HEK293 (cell line): ENCODE results near the gene RCN2.
A peak's percentile ranks its signal among the peaks of the same experiment; 100 is the strongest.
"Not testable (repeated sequence)": the region's sequence is repeated elsewhere in the genome, so short reads cannot be mapped to it uniquely, and the experiment has no call there.

Experiments used
- CTCF ChIA-PET: fragments of 350-600 bp; formaldehyde crosslinking; extraction: SDS; loops from one replicate; lab custom pipeline; 2021; ENCODE audit warnings: antibody characterized with exemption; lab: Yijun Ruan, JAX
- POLR2A ChIA-PET: fragments of 300-600 bp; formaldehyde crosslinking; extraction: SDS; loops from one replicate; lab custom pipeline; 2020; ENCODE audit warnings: antibody characterized with exemption, inconsistent platforms; lab: Yijun Ruan, JAX
- H3K27ac ChIP-seq: fragments of 200-500 bp; sonication (Bioruptor generic); 2 replicates; pipeline ENCODE4 v1.5.1; 2014; ENCODE audit warnings: low read depth, low read length, control low read depth, inconsistent platforms; ENCODE audit errors: extremely low read depth
- H3K36me3 ChIP-seq, 2 experiments: fragments of 200-500 bp in 1 of 2; sonication (Bioruptor generic) in 1 of 2; 1 replicate in 1 of 2; 2 replicates in 1 of 2; pipeline ENCODE4 v1.5.1; 2014 to 2017; ENCODE audit warnings: inconsistent platforms in 2 of 2, low read length in 2 of 2; ENCODE audit not compliant: control insufficient read depth in 2 of 2, insufficient read depth in 1 of 2
- H3K4me1 ChIP-seq: fragments of 200-500 bp; sonication (Bioruptor generic); 2 replicates; pipeline ENCODE4 v1.5.1; 2014; ENCODE audit warnings: mild to moderate bottlenecking, low read length, inconsistent platforms; ENCODE audit not compliant: control insufficient read depth, insufficient read depth
- H3K4me3 ChIP-seq: 2 replicates; pipeline ENCODE4 v1.5.1; 2011; ENCODE audit warnings: low read depth, mild to moderate bottlenecking, control low read depth, low read length, moderate library complexity
- H3K9me3 ChIP-seq: fragments of 200-500 bp; sonication (Bioruptor generic); 2 replicates; pipeline ENCODE4 v1.5.1; 2014; ENCODE audit warnings: low read depth, low read length, inconsistent platforms; ENCODE audit not compliant: control insufficient read depth, insufficient read depth
- BCL11B ChIP-seq: fragments of 450-650 bp; formaldehyde crosslinking; IDR thresholded peaks from 2 replicates; pipeline ENCODE4 v1.5.1; 2016; ENCODE audit warnings: low read depth, missing biosample characterization, missing genetic modification characterization
- KLF7 ChIP-seq: fragments of 450-650 bp; formaldehyde crosslinking; IDR thresholded peaks from 2 replicates; pipeline ENCODE4 v1.5.1; 2016; ENCODE audit warnings: missing biosample characterization, missing genetic modification characterization, borderline replicate concordance
- SCRT1 ChIP-seq: fragments of 450-650 bp; formaldehyde crosslinking; IDR thresholded peaks from 2 replicates; pipeline ENCODE4 v1.5.1; 2016; ENCODE audit warnings: missing biosample characterization, missing genetic modification characterization, borderline replicate concordance
- SCRT2 ChIP-seq: fragments of 450-650 bp; formaldehyde crosslinking; IDR thresholded peaks from 2 replicates; pipeline ENCODE4 v1.5.1; 2016; ENCODE audit warnings: missing biosample characterization, missing genetic modification characterization
- ZNF121 ChIP-seq: fragments of 450-650 bp; formaldehyde crosslinking; IDR thresholded peaks from 2 replicates; pipeline ENCODE4 v1.5.1; 2016; ENCODE audit warnings: missing biosample characterization, missing genetic modification characterization
- ZNF146 ChIP-seq: fragments of 450-650 bp; formaldehyde crosslinking; IDR thresholded peaks from 2 replicates; pipeline ENCODE4 v1.5.1; 2016; ENCODE audit warnings: missing biosample characterization, missing genetic modification characterization
- ZNF19 ChIP-seq: fragments of 450-650 bp; formaldehyde crosslinking; IDR thresholded peaks from 2 replicates; pipeline ENCODE4; 2016; ENCODE audit warnings: missing biosample characterization, missing genetic modification characterization, low read depth
- ZNF248 ChIP-seq: fragments of 450-650 bp; formaldehyde crosslinking; IDR thresholded peaks from 2 replicates; pipeline ENCODE4 v1.5.1; 2017; ENCODE audit warnings: missing biosample characterization, missing genetic modification characterization
- ZNF311 ChIP-seq: fragments of 450-650 bp; formaldehyde crosslinking; IDR thresholded peaks from 2 replicates; pipeline ENCODE4 v1.5.1; 2017; ENCODE audit warnings: missing biosample characterization, missing genetic modification characterization, borderline replicate concordance
- ZNF658 ChIP-seq: fragments of 450-650 bp; formaldehyde crosslinking; IDR thresholded peaks from 2 replicates; pipeline ENCODE4; 2016; ENCODE audit warnings: missing biosample characterization, missing genetic modification characterization
- TF ChIP-seq, protein P1 (sequence below): fragments of 450-650 bp; formaldehyde crosslinking; IDR thresholded peaks from 2 replicates; pipeline ENCODE4; 2016; ENCODE audit warnings: missing biosample characterization, missing genetic modification characterization
- TF ChIP-seq, protein P2 (sequence below): fragments of 450-650 bp; formaldehyde crosslinking; IDR thresholded peaks from 2 replicates; pipeline ENCODE4 v1.5.1; 2016; ENCODE audit warnings: missing biosample characterization, missing genetic modification characterization
- TF ChIP-seq, protein P3 (sequence below): fragments of 450-650 bp; formaldehyde crosslinking; IDR thresholded peaks from 2 replicates; pipeline ENCODE4 v1.5.1; 2016; ENCODE audit warnings: missing biosample characterization, missing genetic modification characterization

Gene RCN2

DNA sequence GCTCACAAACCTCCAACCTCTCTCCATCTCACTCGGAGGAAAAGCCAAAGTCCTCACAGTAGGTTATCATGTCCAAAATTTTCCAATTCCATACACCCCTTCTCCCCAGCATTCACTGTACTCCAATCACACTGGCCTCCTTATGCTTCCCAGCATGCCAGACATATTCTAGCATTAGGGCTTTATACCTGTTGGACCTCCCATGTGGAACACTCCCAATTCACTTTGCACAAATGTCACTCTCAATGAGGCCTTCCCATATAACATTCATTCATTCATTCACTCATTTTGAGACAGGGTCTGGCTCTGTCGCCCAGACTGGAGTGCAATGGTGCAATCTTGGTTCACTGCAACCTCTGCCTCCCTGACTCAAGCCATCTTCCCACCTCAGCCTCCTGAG, 46.3 kb upstream of the RCN2 start:
- CTCF ChIA-PET = interaction anchor here (0.7 kb wide), 1 partner anchor 563 kb away, joined by 4 read pairs; no protein-coding TSS in a partner anchor
- POLR2A ChIA-PET = no interaction called here
- Histone ChIP-seq H3K36me3 (peaks cover 8 to 25% of the 10 kb centered on the region in 2 experiments), H3K27ac (no peak overlapping the region), H3K4me3 (no peak overlapping the region), H3K4me1 (no peaks in the 10 kb centered on the region), H3K9me3 (no peaks in the 10 kb centered on the region)
- TF ChIP-seq BCL11B (tag by site-specific recombination) (no peak), ZNF19 (tag by site-specific recombination) (no peak), SCRT2 (tag by site-specific recombination) (peak; percentile 56; the same call in 1 of the 2 replicates), SCRT1 (tag by site-specific recombination) (peak; percentile 63; the same call in 1 of the 2 replicates), ZNF658 (tag by site-specific recombination) (no peak)

DNA sequence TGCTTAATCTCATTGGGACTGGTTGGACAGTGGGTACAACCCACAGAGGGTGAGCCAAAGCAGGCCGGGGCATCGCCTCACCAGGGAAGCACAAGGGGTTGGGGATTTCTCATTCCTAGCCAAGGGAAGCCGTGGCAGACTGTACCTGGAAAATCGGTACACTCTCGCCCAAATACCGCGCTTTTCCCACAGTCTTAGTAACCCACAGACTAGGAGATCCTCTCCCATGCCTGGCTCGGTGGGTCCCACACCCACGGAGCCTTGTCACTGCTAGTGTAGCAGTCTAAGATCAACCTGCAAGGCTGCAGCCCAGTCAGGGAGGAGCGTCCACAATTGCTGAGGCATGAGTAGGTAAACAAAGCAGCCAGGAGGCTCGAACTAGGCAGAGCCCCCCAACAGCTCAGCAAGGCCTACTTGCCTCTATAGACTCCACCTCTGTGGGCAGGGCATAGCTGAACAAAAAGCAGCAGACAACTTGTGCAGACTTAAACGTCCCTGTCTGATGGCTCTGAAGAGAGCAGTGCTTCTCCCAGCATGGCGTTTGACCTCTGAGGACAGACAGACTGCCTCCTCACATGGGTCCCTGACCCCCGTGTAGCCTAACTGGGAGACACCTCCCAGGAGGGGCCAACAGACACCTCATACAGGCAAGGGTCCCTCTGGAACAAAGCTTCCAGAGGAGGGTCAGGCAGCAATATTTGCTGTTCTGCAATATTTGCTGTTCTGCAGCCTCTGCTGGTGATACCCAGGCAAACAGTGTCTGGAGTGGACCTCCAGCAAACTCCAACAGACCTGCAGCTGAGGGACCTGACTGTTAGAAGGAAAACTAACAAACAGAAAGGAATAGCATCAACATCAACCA, 44.0 kb upstream of the RCN2 start:
- POLR2A ChIA-PET, H3K4me3 ChIP-seq, H3K9me3 ChIP-seq, CTCF ChIA-PET, H3K36me3 ChIP-seq, H3K27ac ChIP-seq, H3K4me1 ChIP-seq: not testable (repeated sequence)

DNA sequence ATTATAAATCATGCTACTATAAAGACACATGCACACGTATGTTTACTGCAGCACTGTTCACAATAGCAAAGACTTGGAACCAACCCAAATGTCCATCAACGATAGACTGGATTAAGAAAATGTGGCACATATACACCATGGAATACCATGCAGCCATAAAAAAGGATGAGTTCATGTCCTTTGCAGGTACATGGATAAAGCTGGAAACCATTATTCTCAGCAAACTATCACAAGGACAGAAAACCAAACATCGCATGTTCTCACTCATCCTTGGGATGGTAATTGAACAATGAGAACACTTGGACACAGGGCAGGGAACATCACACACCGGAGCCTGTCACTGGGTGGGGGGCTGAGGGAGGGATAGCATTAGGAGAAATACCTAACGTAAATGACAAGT, 38.7 kb upstream of the RCN2 start:
- POLR2A ChIA-PET, H3K27ac ChIP-seq, CTCF ChIA-PET, H3K36me3 ChIP-seq, H3K4me3 ChIP-seq, H3K4me1 ChIP-seq: not testable (repeated sequence)
- peak; percentile 81 for TF ChIP-seq ZNF146 (tag by site-specific recombination)
- TF ChIP-seq, all 188 proteins: peak for 1; not testable (repeated sequence) for 187
- H3K9me3 ChIP-seq = not testable (repeated sequence)

DNA sequence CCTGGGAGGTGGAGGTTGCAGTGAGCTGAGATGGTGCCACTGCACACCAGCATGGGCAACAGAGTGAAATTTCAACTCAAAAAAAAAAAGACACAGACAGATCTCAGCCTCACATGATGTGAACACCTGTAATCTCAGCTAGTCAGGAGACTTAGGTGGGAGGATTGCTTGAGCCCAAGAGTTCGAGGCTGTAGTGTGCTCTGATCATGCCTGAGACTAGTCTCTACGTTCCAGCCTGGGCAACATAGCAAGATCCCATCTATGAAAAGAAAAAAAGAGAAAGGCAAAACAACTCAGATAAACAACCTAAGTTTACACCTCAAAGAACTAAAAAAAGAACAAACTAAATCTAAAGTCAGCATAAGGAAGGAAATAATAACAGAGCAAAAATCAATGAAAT, 37.4 kb upstream of the RCN2 start:
- no peaks in the 10 kb centered on the region for H3K4me1 ChIP-seq
- H3K36me3 ChIP-seq = peaks cover 3 to 7% of the 10 kb centered on the region in 2 experiments; a peak in 2 of 3 replicates
- ChIA-PET CTCF (interaction anchor here (0.8 to 1.0 kb wide), 2 partner anchors 9 to 10 kb away, joined by 3 read pairs; no protein-coding TSS in a partner anchor), POLR2A (no interaction called here)
- H3K4me3 ChIP-seq = no peak overlapping the region
- H3K27ac ChIP-seq = no peak overlapping the region
- 0 out of 2 replicates have a peak, but pooled peaks have one; percentile 31 for TF ChIP-seq ZNF121
- TF ChIP-seq ZNF248 (tag by site-specific recombination) = no peak
- no peaks in the 10 kb centered on the region for H3K9me3 ChIP-seq

DNA sequence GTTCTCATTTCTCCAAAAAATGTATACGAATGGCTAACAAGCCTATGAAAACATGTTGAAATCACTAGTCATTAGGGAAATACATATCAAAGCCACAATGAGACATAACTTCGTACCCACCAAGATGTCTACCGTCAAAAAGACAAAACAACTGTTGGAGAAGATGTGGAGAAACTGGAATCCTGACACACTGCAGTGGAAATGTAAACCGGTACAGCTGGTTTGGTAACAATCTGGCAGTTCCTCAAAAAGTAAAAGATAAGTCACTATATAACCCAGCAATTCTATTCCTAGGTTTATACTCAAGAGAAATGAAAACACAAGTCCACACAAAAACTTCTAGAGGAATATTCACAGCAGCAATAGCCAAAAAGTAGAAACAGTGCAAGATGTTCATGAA, 33.4 kb upstream of the RCN2 start:
- Histone ChIP-seq H3K27ac (no peak overlapping the region), H3K9me3 (no peaks in the 10 kb centered on the region), H3K4me3 (no peak overlapping the region), H3K36me3 (peaks cover 3 to 7% of the 10 kb centered on the region in 2 experiments; a peak in 2 of 3 replicates), H3K4me1 (no peaks in the 10 kb centered on the region)
- POLR2A ChIA-PET = no interaction called here
- CTCF ChIA-PET = no interaction called here
- TF ChIP-seq, protein P1, sequence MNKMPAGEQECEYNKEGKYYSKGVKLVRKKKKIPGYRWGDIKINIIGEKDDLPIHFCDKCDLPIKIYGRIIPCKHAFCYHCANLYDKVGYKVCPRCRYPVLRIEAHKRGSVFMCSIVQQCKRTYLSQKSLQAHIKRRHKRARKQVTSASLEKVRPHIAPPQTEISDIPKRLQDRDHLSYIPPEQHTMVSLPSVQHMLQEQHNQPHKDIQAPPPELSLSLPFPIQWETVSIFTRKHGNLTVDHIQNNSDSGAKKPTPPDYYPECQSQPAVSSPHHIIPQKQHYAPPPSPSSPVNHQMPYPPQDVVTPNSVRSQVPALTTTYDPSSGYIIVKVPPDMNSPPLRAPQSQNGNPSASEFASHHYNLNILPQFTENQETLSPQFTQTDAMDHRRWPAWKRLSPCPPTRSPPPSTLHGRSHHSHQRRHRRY (tag by site-specific recombination) = no peak
- TF ChIP-seq, protein P2, sequence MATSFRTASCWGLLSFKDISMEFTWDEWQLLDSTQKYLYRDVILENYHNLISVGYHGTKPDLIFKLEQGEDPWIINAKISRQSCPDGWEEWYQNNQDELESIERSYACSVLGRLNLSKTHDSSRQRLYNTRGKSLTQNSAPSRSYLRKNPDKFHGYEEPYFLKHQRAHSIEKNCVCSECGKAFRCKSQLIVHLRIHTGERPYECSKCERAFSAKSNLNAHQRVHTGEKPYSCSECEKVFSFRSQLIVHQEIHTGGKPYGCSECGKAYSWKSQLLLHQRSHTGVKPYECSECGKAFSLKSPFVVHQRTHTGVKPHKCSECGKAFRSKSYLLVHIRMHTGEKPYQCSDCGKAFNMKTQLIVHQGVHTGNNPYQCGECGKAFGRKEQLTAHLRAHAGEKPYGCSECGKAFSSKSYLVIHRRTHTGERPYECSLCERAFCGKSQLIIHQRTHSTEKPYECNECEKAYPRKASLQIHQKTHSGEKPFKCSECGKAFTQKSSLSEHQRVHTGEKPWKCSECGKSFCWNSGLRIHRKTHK (tag by site-specific recombination) = no peak
- TF ChIP-seq, protein P3, sequence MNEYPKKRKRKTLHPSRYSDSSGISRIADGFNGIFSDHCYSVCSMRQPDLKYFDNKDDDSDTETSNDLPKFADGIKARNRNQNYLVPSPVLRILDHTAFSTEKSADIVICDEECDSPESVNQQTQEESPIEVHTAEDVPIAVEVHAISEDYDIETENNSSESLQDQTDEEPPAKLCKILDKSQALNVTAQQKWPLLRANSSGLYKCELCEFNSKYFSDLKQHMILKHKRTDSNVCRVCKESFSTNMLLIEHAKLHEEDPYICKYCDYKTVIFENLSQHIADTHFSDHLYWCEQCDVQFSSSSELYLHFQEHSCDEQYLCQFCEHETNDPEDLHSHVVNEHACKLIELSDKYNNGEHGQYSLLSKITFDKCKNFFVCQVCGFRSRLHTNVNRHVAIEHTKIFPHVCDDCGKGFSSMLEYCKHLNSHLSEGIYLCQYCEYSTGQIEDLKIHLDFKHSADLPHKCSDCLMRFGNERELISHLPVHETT (tag by site-specific recombination) = no peak
- TF ChIP-seq KLF7 (no peak), ZNF311 (tag by site-specific recombination) (no peak)
